ENCODE data around the gene ACIN1.
"Not testable (repeated sequence)": the region's sequence is repeated elsewhere in the genome, so short reads cannot be mapped to it uniquely, and the experiment has no call there.

Gene ACIN1

GRCh38 chr14:23124337-23124954 is 29.5 kb upstream of the ACIN1 start:
- DNase-seq = no peak

- peak; percentile 95 for DNase-seq
These were observed 28.5 kb upstream of the ACIN1 start for GRCh38 chr14:23123419-23123818.

- DNase-seq = no peak
These were observed 27.1 kb upstream of the ACIN1 start for GRCh38 chr14:23122086-23122485.

GRCh38 chr14:23121361-23121771 is 26.4 kb upstream of the ACIN1 start:
- no peak for DNase-seq

GRCh38 chr14:23120541-23121251 is 25.8 kb upstream of the ACIN1 start:
- DNase-seq = peak; percentile 91

GRCh38 chr14:23119363-23120327 is 24.7 kb upstream of the ACIN1 start:
- DNase-seq = no peak

GRCh38 chr14:23118506-23119362 is 23.8 kb upstream of the ACIN1 start, which contains the start of gene CEBPE:
Gene CEBPE, minus strand, starts transcription at chr14:23119255. Its CDS starts 164 bp downstream, at chr14:23119091.
- DNase-seq = no peak

- no peak for DNase-seq
These were observed 22.6 kb upstream of the ACIN1 start for GRCh38 chr14:23117371-23118020.

- DNase-seq = no peak
These were observed 21.0 kb upstream of the ACIN1 start for GRCh38 chr14:23115918-23116317.

- no peak for DNase-seq
These were observed 20.2 kb upstream of the ACIN1 start for GRCh38 chr14:23115039-23115731.

- no peak for DNase-seq
These were observed 19.7 kb upstream of the ACIN1 start for GRCh38 chr14:23114669-23115038.

- DNase-seq = no peak
These were observed 19.2 kb upstream of the ACIN1 start for GRCh38 chr14:23114120-23114458.

GRCh38 chr14:23113431-23114119 is 18.6 kb upstream of the ACIN1 start:
- no peak for DNase-seq

GRCh38 chr14:23112359-23113178 is 17.6 kb upstream of the ACIN1 start:
- no peak for DNase-seq

- no peak for DNase-seq
These were observed 15.8 kb upstream of the ACIN1 start for GRCh38 chr14:23110579-23111365.

GRCh38 chr14:23109769-23110168 is 14.8 kb upstream of the ACIN1 start:
- DNase-seq = no peak

- not testable (repeated sequence) for DNase-seq
These were observed 13.2 kb upstream of the ACIN1 start for GRCh38 chr14:23108169-23108568.

- DNase-seq = not testable (repeated sequence)
These were observed 12.7 kb upstream of the ACIN1 start for GRCh38 chr14:23107620-23108019.

- DNase-seq = no peak
These were observed 11.8 kb upstream of the ACIN1 start for GRCh38 chr14:23106747-23107045.

All from NCI-H1694 (cell line).